B cell (primary cell): Measurements from ENCODE around the gene ADAMTSL4. TPM values are rescaled to one million over a fixed set of nuclear protein-coding genes. Genes with fewer than 3 reads are reported as not detected.

Source experiments
- ATAC-seq: fragments of 200-7000 bp; cut with Tn5 transposase; one replicate; pipeline ENCODE4 v1.10.0; 2021; ENCODE audit warnings: low read depth, mild to moderate bottlenecking, moderate number of reproducible peaks, moderate library complexity
- CTCF ChIA-PET: fragments of 350-600 bp; sonication (Branson Sonifier 250); formaldehyde crosslinking; loops from one replicate; lab custom pipeline; 2021; ENCODE audit warnings: antibody characterized with exemption, inconsistent platforms; lab: Charles Lee
- POLR2A ChIA-PET: fragments of 350-600 bp; sonication (Branson Sonifier 250); formaldehyde crosslinking; loops from one replicate; lab custom pipeline; 2021; ENCODE audit warnings: antibody characterized with exemption; lab: Charles Lee
- DNase-seq: peaks from one replicate; pipeline ENCODE4 v3.0.0; 2013
- H2AFZ ChIP-seq: 2 replicates; pipeline ENCODE4 v1.6.1; 2012; ENCODE audit warnings: mild to moderate bottlenecking, low read depth, low read length; ENCODE audit not compliant: insufficient read depth, poor library complexity, severe bottlenecking
- H3K27ac ChIP-seq, 2 donors: 1 replicate in 1 of 2; 2 replicates in 1 of 2; pipeline ENCODE4 v1.5.1; 2012 to 2013; ENCODE audit warnings: low read length in 2 of 2, mild to moderate bottlenecking in 2 of 2, moderate library complexity in 1 of 2
- H3K27me3 ChIP-seq, 4 experiments: fragments of 200-600 bp in 1 of 4; sonication (generic) in 1 of 4; replicated peaks in 1 of 4; 1 replicate in 2 of 4; 2 replicates in 2 of 4; pipeline versions ENCODE4 v1.6.1 to v1.7.0; 2013 to 2016; ENCODE audit warnings: low read length in 3 of 4, mild to moderate bottlenecking in 2 of 4, mixed read lengths in 1 of 4, moderate library complexity in 1 of 4; ENCODE audit not compliant: insufficient read depth in 4 of 4, control insufficient read depth in 3 of 4; ENCODE audit errors: control extremely low read depth in 1 of 4
- H3K36me3 ChIP-seq, 2 experiments: replicated peaks in 1 of 2; 1 replicate in 1 of 2; 2 replicates in 1 of 2; pipeline versions ENCODE4 v1.6.1 to v1.7.1; 2013; ENCODE audit warnings: low read length in 1 of 2; ENCODE audit not compliant: insufficient read depth in 2 of 2, control insufficient read depth in 1 of 2; ENCODE audit errors: control extremely low read depth in 1 of 2, extremely low read depth in 1 of 2
- H3K4me1 ChIP-seq, 2 donors: fragments of 200-600 bp in 1 of 2; sonication (generic) in 1 of 2; 1 replicate in 1 of 2; 2 replicates in 1 of 2; pipeline versions ENCODE4 v1.5.1 to v1.6.1; 2013 to 2017; ENCODE audit warnings: low read length in 2 of 2; ENCODE audit not compliant: control insufficient read depth in 2 of 2, insufficient read depth in 2 of 2
- H3K4me2 ChIP-seq: replicated peaks from 2 replicates; pipeline ENCODE3; 2012; ENCODE audit warnings: mild to moderate bottlenecking, low read depth, low read length; ENCODE audit not compliant: poor library complexity, severe bottlenecking
- H3K4me3 ChIP-seq, 5 experiments: fragments of 200-600 bp in 1 of 5; sonication (generic) in 1 of 5; 1 replicate in 3 of 5; 2 replicates in 2 of 5; pipeline versions ENCODE4 v1.5.1 to v1.7.0; 2011 to 2016; ENCODE audit warnings: low read length in 4 of 5, mild to moderate bottlenecking in 4 of 5, low read depth in 2 of 5, control low read depth in 1 of 5, moderate library complexity in 1 of 5; ENCODE audit not compliant: insufficient read depth in 1 of 5; ENCODE audit errors: control extremely low read depth in 1 of 5, extremely low read depth in 1 of 5
- H3K79me2 ChIP-seq: fragments of 200-600 bp; sonication (generic); one replicate; pipeline ENCODE4 v1.6.0; 2016; ENCODE audit warnings: low read length; ENCODE audit not compliant: control insufficient read depth, insufficient read depth
- H3K9ac ChIP-seq: fragments of 200-600 bp; sonication (generic); 2 replicates; pipeline ENCODE4 v1.6.1; 2017; ENCODE audit warnings: mild to moderate bottlenecking, low read length, moderate library complexity
- H3K9me3 ChIP-seq, 3 donors: one replicate each; pipeline versions ENCODE4 v1.6.1 to v1.7.1; 2013; ENCODE audit warnings: low read length in 2 of 3; ENCODE audit not compliant: control insufficient read depth in 2 of 3, insufficient read depth in 1 of 3; ENCODE audit errors: control extremely low read depth in 1 of 3
- H4K20me1 ChIP-seq: 2 replicates; pipeline ENCODE4 v1.6.0; 2012; ENCODE audit warnings: mild to moderate bottlenecking, low read length; ENCODE audit not compliant: insufficient read depth, control insufficient read depth, poor library complexity, severe bottlenecking
- H3K27ac Mint-ChIP-seq: one replicate; pipeline ENCODE4 v1.8.0; 2021; ENCODE audit warnings: mixed read lengths
- H3K27me3 Mint-ChIP-seq: one replicate; pipeline ENCODE4 v1.8.0; 2021; ENCODE audit warnings: mixed read lengths
- H3K4me1 Mint-ChIP-seq: one replicate; pipeline ENCODE4 v1.8.0; 2021; ENCODE audit warnings: mixed read lengths
- H3K4me3 Mint-ChIP-seq: one replicate; pipeline ENCODE4 v1.8.0; 2021; ENCODE audit warnings: mixed read lengths
- H3K9me3 Mint-ChIP-seq: one replicate; pipeline ENCODE4 v1.8.0; 2022; ENCODE audit warnings: mixed read lengths; ENCODE audit not compliant: insufficient read depth
- CTCF ChIP-seq: fragments of 200-600 bp; IDR thresholded peaks from one replicate; pipeline ENCODE4 v1.8.0; 2022; ENCODE audit warnings: antibody characterized with exemption, mild to moderate bottlenecking
- EZH2 ChIP-seq: IDR thresholded peaks from 2 replicates; pipeline ENCODE4 v1.6.1; 2012; ENCODE audit warnings: borderline replicate concordance, low read depth, mild to moderate bottlenecking, moderate library complexity, low read length; ENCODE audit not compliant: insufficient read depth, poor library complexity, severe bottlenecking
- WGBS: methylation state at CpG from one replicate; pipeline ENCODE4 v1.1.5; 2013; ENCODE audit warnings: missing lambda C conversion rate; ENCODE audit not compliant: insufficient coverage; 5-methylcytosine and 5-hydroxymethylcytosine counted together
- intact Hi-C: fragments of 100-400 bp; cut with micrococcal nuclease; formaldehyde crosslinking; loops from one replicate; pipeline ENCODE4 v1.10.0; 2022
- polyA plus RNA-seq: library from polyadenylated mRNA; depleted of rRNA; stranded (reverse); fragments of >200 nt; gene quantifications from 2 replicates; pipeline ENCODE4 v1.2.3, GENCODE V29; 2012
- total RNA-seq, 2 donors: library from RNA; stranded (reverse); fragments of 120-200 nt in 1 of 2; gene quantifications; 1 replicate in 1 of 2; 2 replicates in 1 of 2; pipeline versions ENCODE4 v1.2.3 to v1.2.4, GENCODE V29; 2013 to 2022

The ADAMTSL4 gene
- total and polyA plus RNA-seq, 2 donors (not counting 1 experiment from before 2014, with no cell fraction given) = 0.70 TPM; not detected in 1

DNA sequence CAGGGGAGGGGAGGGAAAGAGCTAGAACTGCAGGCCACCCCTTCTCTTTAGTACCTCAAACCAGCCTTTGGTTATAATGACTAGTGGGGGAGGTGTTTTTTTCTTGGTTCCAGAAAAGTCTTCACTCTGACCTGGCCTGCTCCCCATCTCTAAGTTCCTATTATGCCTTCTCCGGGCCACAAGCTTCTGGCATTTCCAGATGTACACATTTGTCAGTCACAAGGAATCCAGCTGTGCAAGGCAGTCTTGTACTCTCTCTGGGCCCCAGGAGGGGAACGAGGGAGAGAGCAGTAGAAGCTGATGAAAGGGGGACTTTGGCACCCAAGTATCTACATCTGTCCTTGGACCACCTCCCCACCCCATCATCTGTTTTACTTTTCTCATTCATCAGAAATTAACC lies 36.4 kb upstream of the ADAMTSL4 start:
- POLR2A ChIA-PET = no interaction called here
- H3K36me3 ChIP-seq = no peaks in the 10 kb centered on the region
- no peak overlapping the region for H3K9ac ChIP-seq
- H4K20me1 ChIP-seq = no peaks in the 10 kb centered on the region
- H3K4me3 ChIP-seq = no peak overlapping the region
- Mint-ChIP-seq H3K27me3 (no peaks in the 10 kb centered on the region), H3K4me1 (peaks cover 24% of the 10 kb centered on the region), H3K27ac (no peak overlapping the region), H3K4me3 (no peak overlapping the region), H3K9me3 (no peaks in the 10 kb centered on the region)
- WGBS = no CpG with 5 or more reads among the region's 2 CpGs
- H3K9me3 ChIP-seq = no peaks in the 10 kb centered on the region
- H3K4me2 ChIP-seq = no peak overlapping the region
- DNase-seq (no peak), ATAC-seq (no peak)
- H3K27me3 ChIP-seq = no peaks in the 10 kb centered on the region
- CTCF ChIA-PET = no interaction called here
- H3K79me2 ChIP-seq = peaks cover 3% of the 10 kb centered on the region
- no peak overlapping the region for H2AFZ ChIP-seq
- H3K27ac ChIP-seq = no peak overlapping the region
- peaks cover 22 to 26% of the 10 kb centered on the region in 2 donors for H3K4me1 ChIP-seq
- TF ChIP-seq CTCF (no peak), EZH2 (no peak)
- intact Hi-C loops = no loop called here

DNA sequence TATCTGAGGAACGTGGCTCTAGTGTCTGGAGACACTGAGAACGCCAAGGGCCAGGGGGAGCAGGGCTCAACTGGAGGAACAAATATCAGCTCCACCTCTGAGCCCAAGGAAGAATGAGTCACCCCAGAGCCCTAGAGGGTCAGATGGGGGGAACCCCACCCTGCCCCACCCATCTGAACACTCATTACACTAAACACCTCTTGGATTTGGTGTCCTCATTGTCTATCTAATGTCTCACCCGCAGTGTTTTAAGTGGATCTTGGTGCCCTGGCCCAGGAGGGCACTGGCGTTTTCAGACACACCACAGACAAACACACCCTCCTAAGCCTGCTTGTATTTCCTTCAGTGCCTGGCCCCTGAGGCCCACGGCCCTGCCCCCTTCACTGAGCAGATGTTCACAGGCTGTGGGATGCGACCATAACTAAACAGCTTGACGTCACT lies 35.8 kb upstream of the ADAMTSL4 start:
- Mint-ChIP-seq H3K9me3 (no peaks in the 10 kb centered on the region), H3K27me3 (no peaks in the 10 kb centered on the region), H3K27ac (no peak overlapping the region), H3K4me1 (peaks cover 25% of the 10 kb centered on the region), H3K4me3 (peak overlapping the region; percentile 70)
- Histone ChIP-seq H3K27me3 (no peaks in the 10 kb centered on the region), H3K9ac (no peak overlapping the region), H3K27ac (no peak overlapping the region), H3K4me3 (no peak overlapping the region), H4K20me1 (no peaks in the 10 kb centered on the region), H2AFZ (no peak overlapping the region), H3K9me3 (no peaks in the 10 kb centered on the region), H3K4me1 (peaks cover 22 to 26% of the 10 kb centered on the region in 2 donors), H3K36me3 (no peaks in the 10 kb centered on the region), H3K4me2 (no peak overlapping the region), H3K79me2 (peaks cover 3% of the 10 kb centered on the region)
- intact Hi-C loops = no loop called here
- CTCF ChIA-PET = interaction anchor here (0.7 kb wide), 2 partner anchors 149 to 1331 kb away, joined by 3 read pairs; no protein-coding TSS in a partner anchor
- POLR2A ChIA-PET = no interaction called here
- no peak for DNase-seq
- TF ChIP-seq CTCF (no peak), EZH2 (no peak)
- WGBS = 93% methylated on average over 6 of the region's 7 CpGs
- no peak for ATAC-seq
